CD4-positive, alpha-beta T cell treated with Interleukin-15 for 4 hours (primary cell): Measurements from ENCODE around the gene PDHX.

Experiments used
- DNase-seq: peaks from one replicate; pipeline ENCODE4 v3.0.0-alpha.2; 2020; ENCODE audit warnings: low spot score

The PDHX gene

DNA sequence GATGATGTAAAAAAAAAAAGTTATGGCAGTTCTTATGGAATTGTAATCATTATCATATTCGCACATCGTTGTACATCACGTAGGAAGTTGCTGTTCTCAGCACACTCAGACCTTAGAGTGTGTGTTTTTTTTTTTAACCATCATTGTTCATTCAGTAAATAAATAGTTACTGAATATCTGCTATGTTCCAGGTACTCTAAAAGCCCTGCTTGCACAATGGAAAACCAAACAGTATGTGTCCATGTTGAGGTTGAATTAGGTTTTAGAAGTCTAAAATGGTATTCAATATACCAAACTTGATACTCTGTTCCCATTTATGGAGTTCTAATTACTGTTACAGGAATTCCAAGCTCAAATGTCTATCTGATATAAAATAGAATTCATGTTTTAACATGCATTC is 41.2 kb downstream of the PDHX start:
- no peak for DNase-seq

DNA sequence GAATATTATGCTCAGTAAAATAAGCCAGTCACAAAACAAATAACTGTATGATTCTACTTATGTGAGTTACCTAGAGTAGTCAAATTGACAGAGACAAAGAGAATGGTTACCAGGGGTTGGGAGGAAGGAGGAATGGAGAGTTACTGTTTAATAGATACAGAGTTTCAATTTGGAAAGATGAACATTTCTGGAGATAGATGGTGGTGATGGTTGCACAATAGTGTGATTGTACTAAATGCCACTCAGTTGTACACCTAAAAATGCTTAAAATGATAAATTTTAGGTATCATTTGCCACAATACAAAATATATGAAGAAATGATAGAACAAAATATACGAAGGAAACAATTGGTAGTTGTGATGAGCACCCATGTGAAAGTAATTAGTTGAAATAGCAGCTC is 43.4 kb downstream of the PDHX start:
- no peak for DNase-seq

DNA sequence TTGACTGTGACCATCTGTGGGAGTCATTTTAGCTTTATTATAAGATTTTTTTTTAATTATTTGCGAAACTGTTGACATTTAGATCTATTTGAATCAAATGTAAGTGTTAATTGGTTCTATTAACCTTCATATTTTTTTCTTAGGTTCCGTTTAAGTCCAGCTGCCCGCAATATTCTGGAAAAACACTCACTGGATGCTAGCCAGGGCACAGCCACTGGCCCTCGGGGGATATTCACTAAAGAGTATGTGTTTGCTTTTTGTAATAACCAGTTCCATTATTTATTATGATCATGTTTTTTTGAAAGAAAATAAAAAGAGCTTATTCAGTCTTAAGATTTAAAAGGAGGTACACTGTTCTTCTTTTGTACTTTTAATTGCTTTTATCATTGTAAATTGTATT is 43.9 kb downstream of the PDHX start:
- no peak for DNase-seq

DNA sequence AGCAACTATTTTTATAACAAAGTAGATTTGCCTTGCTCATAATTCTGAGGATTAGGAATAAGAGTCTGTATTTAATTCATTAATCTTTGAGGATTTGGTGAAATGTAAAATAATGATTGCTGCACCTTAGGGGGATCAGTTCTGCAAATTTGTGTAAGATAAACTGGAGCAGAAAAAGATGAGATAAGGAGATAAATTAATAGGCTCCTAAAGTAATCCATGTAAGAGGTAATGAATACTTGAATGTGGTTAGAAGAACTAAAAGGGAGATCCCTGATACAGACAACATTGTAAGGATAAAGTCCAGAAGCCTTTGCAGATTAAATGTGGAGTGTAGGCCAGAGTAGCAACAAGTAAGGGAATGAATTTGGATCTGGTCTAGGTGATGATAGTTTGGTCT is 45.6 kb downstream of the PDHX start:
- no peak for DNase-seq

DNA sequence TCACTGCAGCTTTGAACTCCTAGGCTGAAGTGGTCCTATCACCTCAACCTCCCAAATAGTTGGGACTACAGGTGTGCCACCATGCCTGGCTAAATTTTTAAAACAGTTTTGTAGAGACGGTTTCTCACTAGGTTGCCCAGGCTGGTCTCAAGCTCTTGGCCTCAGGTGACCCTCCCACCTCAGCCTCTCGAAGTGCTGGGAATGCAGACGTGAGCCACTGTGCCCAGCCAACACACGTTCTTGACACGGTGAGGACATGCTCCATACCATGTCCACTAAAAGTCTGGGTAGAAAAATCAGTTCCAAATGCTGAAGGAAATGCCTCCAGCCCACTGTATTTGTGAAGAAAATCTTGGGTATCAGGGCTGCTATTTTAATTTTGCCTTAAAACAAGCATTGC is 46.9 kb downstream of the PDHX start:
- no peak for DNase-seq

DNA sequence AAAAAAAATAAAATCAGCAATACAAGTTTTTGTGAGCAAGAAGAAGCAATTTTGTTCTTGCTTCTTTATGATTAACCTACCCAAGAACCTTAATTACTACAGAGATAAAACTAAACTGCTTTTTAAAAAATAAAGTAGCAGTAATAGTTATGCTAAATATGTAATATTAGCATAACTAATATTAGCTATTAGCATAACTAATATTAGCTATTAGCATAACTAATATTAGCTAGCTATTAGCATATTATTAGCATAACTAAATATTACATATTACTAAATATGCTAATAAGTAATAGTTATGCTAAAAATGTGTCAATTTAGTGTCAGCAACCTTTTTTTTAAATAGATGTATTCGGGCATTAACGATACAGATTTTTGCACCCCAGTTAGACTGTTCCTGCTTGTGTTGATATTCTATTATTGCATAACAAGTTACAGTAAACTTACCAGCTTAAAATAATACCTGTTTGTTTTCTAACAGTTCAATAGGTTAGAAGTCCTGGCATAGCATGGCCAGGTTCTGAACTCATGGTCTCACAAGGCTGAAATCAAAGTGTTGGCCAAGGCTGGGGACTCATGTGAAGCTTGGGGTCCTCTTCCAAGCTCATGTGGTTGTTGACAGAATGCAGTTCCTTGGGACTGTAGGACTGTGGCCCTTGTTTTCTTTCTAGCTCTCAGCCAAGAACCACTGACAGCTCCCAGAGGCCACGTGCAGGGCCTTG is 48.4 kb downstream of the PDHX start:
- DNase-seq, result no peak

DNA sequence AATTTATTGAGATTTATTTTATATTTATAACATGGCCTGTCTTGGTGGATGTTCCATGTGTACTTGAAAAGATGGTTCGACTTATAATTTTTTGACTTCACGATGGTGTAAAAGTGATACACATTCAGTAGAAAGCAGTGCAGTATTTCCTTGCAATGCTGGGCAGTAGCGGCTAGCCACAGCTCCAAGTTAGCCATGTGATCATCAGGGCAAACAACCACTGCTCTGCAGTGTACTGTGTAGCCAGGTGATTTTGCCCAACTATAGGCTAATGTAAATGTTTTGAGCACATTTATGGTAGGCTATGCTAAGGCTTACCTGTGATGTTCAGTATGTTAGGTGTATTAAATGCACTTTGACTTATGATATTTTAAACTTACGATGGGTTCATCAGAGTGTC is 52.4 kb downstream of the PDHX start:
- no peak for DNase-seq

DNA sequence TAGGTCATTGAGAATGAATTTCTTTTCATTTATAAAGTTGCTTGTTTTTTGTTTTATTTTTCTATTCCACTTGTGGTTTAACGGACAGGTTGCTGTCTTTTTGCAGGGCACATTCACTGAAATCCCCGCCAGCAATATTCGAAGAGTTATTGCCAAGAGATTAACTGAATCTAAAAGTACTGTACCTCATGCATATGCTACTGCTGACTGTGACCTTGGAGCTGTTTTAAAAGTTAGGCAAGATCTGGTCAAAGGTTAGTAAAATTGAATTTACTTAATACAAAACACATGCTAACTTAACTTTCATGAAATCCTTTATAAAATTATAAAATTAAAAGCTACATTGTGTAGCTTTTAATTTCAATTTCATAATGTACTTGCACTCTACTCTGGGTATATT is 53.6 kb downstream of the PDHX start:
- no peak for DNase-seq

DNA sequence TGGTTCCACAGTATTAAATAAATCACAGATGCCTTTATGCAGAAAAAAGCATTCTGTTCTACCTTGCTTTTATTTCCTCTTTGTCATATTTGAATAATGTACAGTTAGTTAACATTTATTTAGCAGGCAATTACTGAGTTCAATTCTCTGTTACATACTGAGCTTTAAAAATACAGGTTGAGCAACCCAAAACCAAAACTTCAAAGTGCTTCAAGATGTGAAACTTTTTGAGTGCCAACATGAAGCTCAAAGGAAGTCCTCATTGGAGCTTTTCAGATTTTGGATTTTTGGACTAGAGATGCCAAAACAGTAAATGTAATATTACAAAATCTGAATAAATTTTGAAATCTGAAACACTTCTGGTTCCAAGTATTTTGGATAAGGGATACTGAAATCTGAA is 54.1 kb downstream of the PDHX start:
- no peak for DNase-seq

DNA sequence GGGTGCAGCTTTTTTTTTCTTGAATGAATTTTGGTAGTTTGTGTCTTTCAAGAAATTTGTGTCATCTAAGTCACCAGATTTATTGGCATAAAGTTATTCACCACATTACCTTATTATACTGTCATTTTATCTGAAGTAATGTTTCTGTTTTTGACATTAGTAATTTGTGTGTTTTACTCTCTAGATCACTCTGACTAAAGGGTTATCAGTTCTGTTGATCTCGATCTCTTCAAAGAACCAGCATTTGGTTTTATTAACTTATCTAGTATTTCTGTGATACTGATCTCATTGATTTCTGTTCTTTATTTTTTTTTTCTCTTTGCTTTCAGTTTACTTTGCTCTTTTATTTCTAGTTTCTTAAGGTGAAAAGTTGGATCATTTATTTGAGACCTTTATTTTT is 55.5 kb downstream of the PDHX start:
- no peak for DNase-seq

DNA sequence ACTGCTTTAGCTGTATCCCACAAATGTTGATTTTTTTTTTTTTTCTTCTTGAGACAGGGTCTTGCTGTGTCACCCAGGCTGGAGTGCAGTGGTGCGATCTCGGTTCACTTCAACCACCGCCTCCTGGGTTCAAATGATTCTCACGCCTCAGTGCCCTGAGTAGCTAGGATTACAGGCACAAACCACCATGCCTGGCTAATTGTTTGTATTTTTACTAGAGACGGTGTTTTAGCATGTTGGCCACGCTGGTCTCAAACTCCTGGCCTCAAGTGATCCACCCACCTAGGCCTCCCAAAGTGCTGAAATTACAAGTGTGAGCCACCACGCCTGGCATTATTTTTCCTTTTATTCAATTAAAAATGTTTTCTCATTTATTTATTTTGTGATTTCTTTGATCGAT is 55.9 kb downstream of the PDHX start:
- DNase-seq, result no peak

DNA sequence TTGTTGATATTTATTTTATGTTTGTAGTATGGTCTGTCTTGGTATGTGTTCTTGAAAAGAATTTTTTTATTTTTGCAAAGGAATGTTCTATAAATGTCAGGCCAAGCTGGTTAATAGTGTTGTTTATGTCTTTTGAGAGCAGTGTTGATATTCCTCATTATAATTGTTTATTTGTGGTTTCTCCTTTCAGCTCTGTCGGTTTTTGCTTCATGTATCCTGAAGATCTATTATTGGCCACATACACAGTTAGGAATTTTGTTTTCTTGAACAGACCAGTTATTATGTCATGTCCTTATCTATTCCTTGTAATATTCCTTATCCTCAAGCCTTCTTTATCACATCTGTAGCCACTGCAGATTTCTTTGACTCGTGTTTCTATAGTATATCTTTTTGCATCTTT is 56.5 kb downstream of the PDHX start:
- DNase-seq, result no peak

DNA sequence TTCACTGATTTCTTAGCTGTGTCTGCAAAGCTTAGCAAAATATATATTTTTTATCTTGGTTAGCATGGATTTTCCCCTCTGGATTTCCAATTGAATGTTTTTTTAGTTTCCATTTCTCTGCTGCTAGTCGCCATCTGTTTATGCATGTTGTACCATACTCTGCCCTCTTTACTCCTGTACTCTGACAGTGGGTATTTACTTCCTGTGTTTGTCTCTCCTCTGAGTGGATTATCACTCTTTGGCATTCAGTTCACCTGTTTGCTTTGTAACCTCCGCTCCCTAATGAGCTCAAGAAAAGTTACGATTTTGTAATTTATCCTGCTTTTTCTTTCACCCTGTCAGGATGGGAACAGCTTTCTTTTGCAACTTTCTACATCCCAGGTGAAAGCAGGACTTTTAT is 59.1 kb downstream of the PDHX start:
- no peak for DNase-seq

DNA sequence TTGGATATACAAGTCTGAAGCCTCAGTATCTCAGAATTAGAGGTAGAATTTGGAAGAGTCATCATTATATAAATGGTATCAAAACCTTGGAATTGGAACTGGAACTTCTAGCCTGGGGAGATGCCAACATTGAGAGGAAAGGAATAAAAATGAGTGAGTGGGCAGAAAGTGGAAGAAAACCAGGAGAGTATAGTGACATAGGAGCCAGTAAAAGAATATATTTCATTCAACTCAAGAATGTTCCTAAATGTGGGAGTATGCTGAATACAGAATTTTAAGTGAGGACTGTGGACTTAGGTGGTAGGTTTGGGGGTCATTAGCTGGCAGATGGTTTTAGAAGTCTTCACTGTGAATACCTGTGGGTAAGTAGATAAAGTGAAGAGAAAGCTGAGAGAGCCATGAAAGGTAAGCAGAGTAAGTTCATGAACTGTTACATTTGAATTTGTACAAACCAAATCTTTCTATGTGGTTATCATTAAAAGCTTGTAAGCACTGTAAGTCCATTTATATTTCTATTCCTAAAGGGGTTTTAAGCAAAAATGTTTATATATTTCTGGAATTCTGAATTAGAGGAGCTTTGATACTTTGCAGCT is 60.2 kb downstream of the PDHX start:
- DNase-seq, result no peak

DNA sequence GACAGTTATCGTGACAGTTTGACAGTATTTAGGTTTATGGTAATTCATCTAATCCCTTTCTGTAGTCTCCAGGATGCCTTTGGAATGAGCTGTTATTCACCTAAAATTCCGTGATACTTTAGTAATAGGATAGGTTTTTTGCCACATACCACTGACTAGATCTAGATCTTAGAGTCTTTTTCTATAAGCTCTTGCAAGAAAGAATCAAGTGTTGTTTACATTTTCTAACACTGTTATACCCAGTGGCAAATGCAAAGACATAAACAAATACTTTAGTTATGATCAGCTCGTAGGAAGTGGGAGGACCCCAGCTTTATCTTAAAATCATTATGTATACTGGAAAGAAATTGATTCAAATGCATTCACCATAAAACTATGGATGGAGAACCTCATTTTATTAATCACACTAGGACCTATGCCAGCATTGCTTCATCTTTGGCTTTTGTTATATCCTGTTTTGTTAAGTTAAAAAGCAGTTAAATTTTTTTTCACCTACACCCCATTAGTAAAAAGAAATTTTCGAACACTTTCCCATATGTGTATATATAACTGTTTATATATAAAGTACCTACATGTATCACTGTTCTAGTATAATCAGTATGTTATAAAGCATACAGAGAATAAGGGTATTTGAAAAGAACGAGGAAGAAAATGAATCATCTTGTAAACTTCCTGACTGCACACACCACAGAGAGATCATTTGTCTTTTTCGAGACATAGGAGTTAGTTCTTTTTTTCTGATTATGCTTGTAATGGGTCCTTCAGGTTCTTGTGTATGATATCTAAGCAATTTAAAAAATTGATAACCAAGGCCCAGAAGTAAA is 60.9 kb downstream of the PDHX start:
- DNase-seq, result no peak

DNA sequence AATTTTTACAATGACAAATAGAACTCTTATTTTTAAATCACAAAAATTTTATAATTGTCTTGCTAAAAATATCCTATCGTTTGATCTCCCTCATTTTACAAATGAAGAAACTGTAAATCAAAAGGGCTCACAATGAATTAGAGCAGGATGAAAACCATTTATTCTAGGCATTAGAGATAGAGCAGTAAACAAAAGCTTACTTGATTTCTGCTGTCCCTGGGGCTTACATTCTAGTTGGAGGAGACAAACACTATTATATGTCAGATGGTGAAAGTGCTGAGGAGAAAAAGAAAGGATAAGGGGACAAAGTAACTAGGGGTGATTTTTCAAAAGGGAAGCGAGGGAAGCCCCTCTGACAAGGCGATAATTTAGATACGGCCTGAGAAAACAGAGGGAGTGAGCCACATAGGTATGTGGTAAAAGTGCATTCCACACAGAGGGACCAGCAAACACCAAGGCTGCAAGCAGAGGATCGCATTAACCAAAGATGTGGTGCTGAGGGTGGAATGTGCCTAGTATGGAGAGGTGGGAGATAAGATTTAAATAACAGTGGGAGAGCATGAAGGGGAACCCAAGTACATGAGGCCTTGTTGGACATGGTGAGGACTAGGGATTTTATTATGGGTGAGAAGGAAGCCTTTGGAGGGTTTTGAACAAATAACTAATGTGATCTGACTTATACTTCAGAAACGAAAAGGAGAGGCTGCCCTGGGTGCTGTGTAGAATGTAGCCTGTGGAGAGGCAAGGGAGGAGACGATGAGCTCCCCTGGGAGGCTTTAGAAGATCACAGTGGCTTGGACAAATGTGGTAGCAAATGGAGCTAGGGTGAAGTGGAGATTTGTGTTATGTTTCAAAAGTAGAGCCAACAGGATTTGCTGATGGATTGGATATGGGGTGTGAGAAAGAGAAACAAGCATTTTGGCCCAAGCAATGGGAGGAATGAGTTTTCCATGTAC is 62.1 kb downstream of the PDHX start:
- DNase-seq, result no peak

DNA sequence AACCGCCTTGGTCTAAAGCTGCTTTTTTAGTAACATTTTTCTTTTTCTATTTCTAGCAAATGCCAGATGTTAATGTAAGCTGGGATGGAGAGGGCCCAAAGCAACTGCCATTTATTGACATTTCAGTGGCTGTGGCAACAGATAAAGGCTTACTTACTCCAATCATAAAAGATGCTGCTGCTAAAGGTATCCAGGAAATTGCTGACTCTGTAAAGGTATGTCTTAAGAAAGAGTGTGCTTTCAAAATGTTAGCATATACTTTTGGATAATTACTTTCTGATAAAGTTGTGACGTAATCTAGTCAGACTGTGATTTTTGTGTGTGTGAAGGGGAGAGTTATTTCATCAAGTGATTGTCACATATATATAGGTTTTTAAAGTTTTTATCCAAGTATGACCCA is 68.1 kb downstream of the PDHX start:
- no peak for DNase-seq

DNA sequence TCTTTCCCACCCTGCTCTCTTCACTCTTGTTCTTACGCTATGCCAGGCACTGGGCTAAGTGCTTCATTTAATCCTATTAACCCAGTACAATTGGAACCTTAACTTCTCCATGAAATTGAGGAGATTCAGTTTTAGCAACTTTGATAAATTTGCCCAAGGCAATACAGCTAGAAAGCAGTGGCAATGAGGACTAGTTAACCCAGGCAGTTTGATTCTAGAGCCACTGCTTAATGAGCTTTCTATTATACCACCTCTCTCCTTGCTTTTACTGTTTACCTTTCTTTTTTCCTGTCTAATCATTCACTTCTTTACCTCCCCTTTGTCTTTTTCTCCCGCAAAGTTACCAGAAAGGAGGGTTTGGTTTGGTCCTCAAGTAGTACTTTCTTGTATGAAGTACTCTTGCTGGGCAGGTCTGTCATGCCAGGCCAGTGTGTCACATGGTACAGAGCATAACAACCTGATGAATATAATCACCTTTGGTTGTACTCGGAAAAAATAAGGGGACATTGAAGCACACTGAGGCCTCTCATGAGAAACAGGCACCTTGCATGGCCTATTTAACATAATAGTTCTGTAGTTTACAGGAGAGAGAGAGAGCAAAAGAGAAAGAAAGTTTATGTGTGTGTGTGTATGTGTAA is 70.6 kb downstream of the PDHX start:
- no peak for DNase-seq

DNA sequence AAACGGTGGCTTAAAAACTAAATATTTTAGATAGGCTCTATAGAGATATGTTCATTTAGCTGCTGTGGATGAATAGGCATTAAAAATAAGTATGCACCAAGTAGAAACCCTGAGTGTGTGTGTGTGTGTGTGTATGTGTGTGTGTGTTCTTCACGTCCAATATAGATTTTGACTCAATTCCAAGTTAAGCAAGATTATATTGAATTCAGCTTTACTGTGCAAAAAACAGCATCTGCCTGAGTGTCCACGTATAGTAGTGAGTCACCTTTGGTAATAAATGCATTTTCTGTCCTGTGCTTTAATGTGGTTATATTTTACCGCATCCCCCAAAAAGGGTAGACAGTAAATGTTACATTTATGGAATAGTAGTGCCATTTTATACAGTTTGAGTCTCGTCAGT is 71.2 kb downstream of the PDHX start:
- no peak for DNase-seq

DNA sequence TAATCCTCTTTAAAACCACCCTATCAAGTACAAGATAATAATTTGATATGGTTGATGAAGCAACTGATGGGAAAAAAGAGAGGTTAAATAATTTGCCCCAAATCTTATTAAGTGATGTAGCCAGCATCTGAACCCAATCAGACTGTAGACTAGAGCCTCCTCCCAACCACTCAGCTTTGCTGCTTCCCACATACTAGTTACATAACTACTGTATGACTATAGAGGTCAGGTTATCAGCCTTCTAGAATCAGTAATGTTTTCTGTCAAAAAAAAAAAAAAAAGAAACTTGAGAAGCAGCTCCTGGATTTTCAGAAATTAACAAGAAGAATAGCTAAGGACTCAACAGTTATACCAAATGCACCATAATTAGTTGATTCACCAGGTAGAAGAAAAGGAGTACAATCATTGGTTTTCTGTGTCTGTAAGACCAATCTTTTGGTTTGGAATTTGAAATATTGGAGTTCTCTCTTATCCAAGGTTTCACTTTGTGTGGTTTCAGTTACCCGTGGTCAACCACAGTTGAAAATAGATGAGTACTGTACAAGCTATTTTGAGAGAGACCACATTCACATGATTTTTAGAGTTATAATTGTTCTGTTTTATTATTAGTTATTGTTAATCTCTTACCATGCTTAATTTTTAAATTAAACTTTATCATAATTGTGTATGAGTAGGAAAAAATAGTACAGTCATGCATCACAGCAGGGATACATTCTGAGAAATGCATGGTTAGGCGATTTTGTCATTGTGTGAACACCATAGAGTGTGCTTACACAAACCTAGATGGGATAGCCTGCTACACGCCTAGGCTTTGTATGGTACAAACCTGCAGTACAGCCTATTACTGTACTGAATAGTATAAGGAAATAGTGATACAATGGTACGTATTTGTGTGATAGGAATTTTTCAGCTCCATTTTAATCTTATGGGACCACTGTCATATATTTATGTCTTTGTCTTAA is 72.2 kb downstream of the PDHX start:
- no peak for DNase-seq

DNA sequence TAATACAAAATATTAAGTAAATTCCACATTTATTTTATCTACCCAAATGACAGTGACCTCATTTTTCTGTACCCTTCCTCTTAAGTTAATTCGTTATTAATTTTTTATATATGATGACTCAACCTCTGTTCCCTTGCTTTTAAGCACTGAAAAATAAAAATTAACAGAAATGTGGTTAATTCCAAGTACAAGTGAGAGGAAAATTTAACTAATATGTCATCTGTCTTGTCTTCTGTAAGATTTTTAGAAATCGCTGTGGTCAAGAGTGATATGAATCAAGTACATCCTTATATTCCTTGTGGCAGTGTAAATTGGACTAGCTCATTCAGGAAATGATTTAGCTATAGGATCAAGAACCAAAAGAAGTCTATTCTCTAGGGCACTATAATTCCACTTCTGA is 74.5 kb downstream of the PDHX start:
- no peak for DNase-seq
